ENCODE measurements around the gene OSMR. TPM values are rescaled to one million over a fixed set of nuclear protein-coding genes. Genes with fewer than 3 reads are reported as not detected.
"Not testable (repeated sequence)": the region's sequence is repeated elsewhere in the genome, so short reads cannot be mapped to it uniquely, and the experiment has no call there.

OSMR gene
- total and polyA plus RNA-seq, 2 donors (not counting 3 experiments of a cell fraction or from before 2014, with no cell fraction given) = 6.1 to 19.7 TPM

DNA sequence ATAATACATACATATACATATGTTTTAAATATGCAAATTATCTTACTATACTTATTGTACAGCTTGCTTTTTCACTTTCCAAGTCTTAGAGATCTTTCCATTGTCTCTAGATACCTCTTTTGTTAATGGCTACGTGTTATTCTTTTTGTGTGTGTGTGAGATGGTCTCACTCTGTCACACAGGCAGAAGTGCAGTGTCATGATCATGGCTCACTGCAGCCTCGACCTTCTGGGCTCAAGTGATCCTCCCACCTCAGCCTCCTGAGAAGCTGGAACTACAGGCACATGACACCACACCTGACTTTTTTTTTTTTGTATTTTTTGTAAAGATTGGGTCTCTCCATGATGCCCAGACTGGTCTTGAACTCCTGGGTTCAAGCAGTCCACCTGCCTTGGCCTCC, 2.8 kb downstream of the OSMR start:
- ChIA-PET CTCF (interaction anchor here (1.0 to 3.3 kb wide), 5 partner anchors 10 to 428 kb away, joined by 3 to 13 read pairs (median 7); no protein-coding TSS in a partner anchor), POLR2A (no interaction called here)
- no peak for TF ChIP-seq POLR2A (IDR thresholded peaks at IDR 0.05; ENCODE audit: low read depth, low read length)
- TF ChIP-seq EZH2 (IDR thresholded peaks at IDR 0.05; ENCODE audit: borderline replicate concordance, low read depth, low read length, severe bottlenecking) = no peak
- TF ChIP-seq GATA2 (IDR thresholded peaks at IDR 0.05; ENCODE audit: insufficient read depth, insufficient read length, low read depth, low read length) = no peak
- no peak for TF ChIP-seq JUN (IDR thresholded peaks at IDR 0.05; ENCODE audit: borderline replicate concordance, insufficient read depth, insufficient read length, low read depth)
- TF ChIP-seq, protein P1, sequence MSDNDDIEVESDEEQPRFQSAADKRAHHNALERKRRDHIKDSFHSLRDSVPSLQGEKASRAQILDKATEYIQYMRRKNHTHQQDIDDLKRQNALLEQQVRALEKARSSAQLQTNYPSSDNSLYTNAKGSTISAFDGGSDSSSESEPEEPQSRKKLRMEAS (IDR thresholded peaks at IDR 0.05; ENCODE audit: insufficient read depth, insufficient read length) = no peak
- no peak for TF ChIP-seq FOS (IDR thresholded peaks at IDR 0.05; ENCODE audit: borderline replicate concordance, insufficient read depth, low read length)
- TF ChIP-seq MYC (IDR thresholded peaks at IDR 0.05; ENCODE audit: low read depth, low read length) = no peak
- TF ChIP-seq, protein P2, sequence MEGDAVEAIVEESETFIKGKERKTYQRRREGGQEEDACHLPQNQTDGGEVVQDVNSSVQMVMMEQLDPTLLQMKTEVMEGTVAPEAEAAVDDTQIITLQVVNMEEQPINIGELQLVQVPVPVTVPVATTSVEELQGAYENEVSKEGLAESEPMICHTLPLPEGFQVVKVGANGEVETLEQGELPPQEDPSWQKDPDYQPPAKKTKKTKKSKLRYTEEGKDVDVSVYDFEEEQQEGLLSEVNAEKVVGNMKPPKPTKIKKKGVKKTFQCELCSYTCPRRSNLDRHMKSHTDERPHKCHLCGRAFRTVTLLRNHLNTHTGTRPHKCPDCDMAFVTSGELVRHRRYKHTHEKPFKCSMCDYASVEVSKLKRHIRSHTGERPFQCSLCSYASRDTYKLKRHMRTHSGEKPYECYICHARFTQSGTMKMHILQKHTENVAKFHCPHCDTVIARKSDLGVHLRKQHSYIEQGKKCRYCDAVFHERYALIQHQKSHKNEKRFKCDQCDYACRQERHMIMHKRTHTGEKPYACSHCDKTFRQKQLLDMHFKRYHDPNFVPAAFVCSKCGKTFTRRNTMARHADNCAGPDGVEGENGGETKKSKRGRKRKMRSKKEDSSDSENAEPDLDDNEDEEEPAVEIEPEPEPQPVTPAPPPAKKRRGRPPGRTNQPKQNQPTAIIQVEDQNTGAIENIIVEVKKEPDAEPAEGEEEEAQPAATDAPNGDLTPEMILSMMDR (IDR thresholded peaks at IDR 0.05; ENCODE audit: extremely low read depth in 1 of 2, insufficient read depth in 1 of 2, low read depth in 1 of 2, low read length in 2 of 2) = no peak
- TF ChIP-seq POLR2AphosphoS5 (IDR thresholded peaks at IDR 0.05; ENCODE audit: insufficient read depth, low read depth, low read length) = no peak
- no peaks in the 10 kb centered on the region for H4K20me1 ChIP-seq (replicated peaks; ENCODE audit: control insufficient read depth, extremely low read depth, insufficient read depth, low read length)
- FAIRE-seq (no peak), DNase-seq (ENCODE audit: low read depth, low spot score) (no peak)
- no peak overlapping the region for H3K4me3 ChIP-seq (replicated peaks in 1 of 3; ENCODE audit: insufficient read depth in 1 of 3, low read depth in 1 of 3, low read length in 3 of 3)
- dilution Hi-C loops (cut with MboI; ENCODE audit: extremely low pct_ligation_motif_present, low sequenced_read_pairs) = no loop called here
- intact Hi-C loops (cut with micrococcal nuclease) = loop anchor here (10.0 kb wide), 1 partner anchor 436 kb away; no protein-coding TSS in a partner anchor
- peaks cover 7% of the 10 kb centered on the region for H3K4me1 ChIP-seq (ENCODE audit: control insufficient read depth, extremely low read depth, insufficient read depth, low read length)
- H3K27ac ChIP-seq (ENCODE audit: insufficient read depth, low read depth, low read length) = no peak overlapping the region
- no peaks in the 10 kb centered on the region for H3K9me3 ChIP-seq (replicated peaks; ENCODE audit: control insufficient read depth, insufficient read depth, low read length)
- BruUV-seq (replicated peaks) = no TSS peak
- H3K79me2 ChIP-seq (ENCODE audit: control insufficient read depth, insufficient read depth, low read length) = no peaks in the 10 kb centered on the region
- H3K36me3 ChIP-seq (ENCODE audit: control insufficient read depth in 2 of 2, extremely low read depth in 1 of 2, insufficient read depth in 2 of 2, low read length in 2 of 2) = no peaks in the 10 kb centered on the region
- no peaks in the 10 kb centered on the region for H3K9me1 ChIP-seq (replicated peaks; ENCODE audit: control insufficient read depth, extremely low read depth, insufficient read depth, low read length)
- no peak overlapping the region for H3K9ac ChIP-seq (replicated peaks; ENCODE audit: extremely low read depth, insufficient read depth, low read length)
- H2AFZ ChIP-seq (ENCODE audit: low read depth, low read length) = no peak overlapping the region
- H3K27me3 ChIP-seq (ENCODE audit: control insufficient read depth in 2 of 2, insufficient read depth in 2 of 2, low read length in 2 of 2) = peaks cover 3 to 6% of the 10 kb centered on the region in 2 experiments
- no peak overlapping the region for H3K4me2 ChIP-seq (ENCODE audit: insufficient read depth, low read length)

DNA sequence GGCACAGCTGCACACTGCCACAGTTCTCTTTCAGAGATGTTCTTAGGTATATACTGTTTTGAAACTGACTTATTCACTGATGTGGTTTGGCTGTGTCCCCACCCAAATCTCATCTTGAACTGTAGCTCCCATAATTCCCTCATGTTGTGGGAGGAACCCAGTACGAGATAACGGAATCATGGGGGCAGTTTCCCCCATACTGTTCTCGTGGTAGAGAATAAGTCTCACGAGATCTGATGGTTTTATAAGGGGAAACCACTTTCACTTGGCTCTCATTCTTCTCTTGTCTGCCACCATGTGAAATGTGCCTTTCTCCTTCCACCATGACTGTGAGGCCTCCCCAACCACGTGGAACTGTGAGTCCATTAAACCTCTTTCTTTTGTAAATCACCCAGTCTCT, 5.8 kb downstream of the OSMR start:
- H3K36me3 ChIP-seq (ENCODE audit: control insufficient read depth in 2 of 2, extremely low read depth in 1 of 2, insufficient read depth in 2 of 2, low read length in 2 of 2); BruUV-seq (replicated peaks); H3K9ac ChIP-seq (replicated peaks; ENCODE audit: extremely low read depth, insufficient read depth, low read length); H3K9me1 ChIP-seq (replicated peaks; ENCODE audit: control insufficient read depth, extremely low read depth, insufficient read depth, low read length); H4K20me1 ChIP-seq (replicated peaks; ENCODE audit: control insufficient read depth, extremely low read depth, insufficient read depth, low read length); dilution Hi-C loops (cut with MboI; ENCODE audit: extremely low pct_ligation_motif_present, low sequenced_read_pairs); H3K9me3 ChIP-seq (replicated peaks; ENCODE audit: control insufficient read depth, insufficient read depth, low read length); H3K27ac ChIP-seq (ENCODE audit: insufficient read depth, low read depth, low read length); H3K27me3 ChIP-seq (ENCODE audit: control insufficient read depth in 2 of 2, insufficient read depth in 2 of 2, low read length in 2 of 2); intact Hi-C loops (cut with micrococcal nuclease); DNase-seq (ENCODE audit: low read depth, low spot score); H3K4me2 ChIP-seq (ENCODE audit: insufficient read depth, low read length); FAIRE-seq; CTCF ChIA-PET; H2AFZ ChIP-seq (ENCODE audit: low read depth, low read length); POLR2A ChIA-PET; H3K4me3 ChIP-seq (replicated peaks in 1 of 3; ENCODE audit: insufficient read depth in 1 of 3, low read depth in 1 of 3, low read length in 3 of 3); H3K4me1 ChIP-seq (ENCODE audit: control insufficient read depth, extremely low read depth, insufficient read depth, low read length); H3K79me2 ChIP-seq (ENCODE audit: control insufficient read depth, insufficient read depth, low read length): not testable (repeated sequence)
